Chondrocyte (in vitro differentiated cells): ENCODE results near the gene OR5K1. TPM values are rescaled to one million over a fixed set of nuclear protein-coding genes. Genes with fewer than 3 reads are reported as not detected.

Experiments
- DNase-seq: peaks from one replicate; pipeline ENCODE4 v3.0.0; 2021; ENCODE audit warnings: mixed read lengths, low spot score
- H3K27ac Mint-ChIP-seq: one replicate; pipeline ENCODE4 v1.8.0; 2021; ENCODE audit warnings: mild to moderate bottlenecking, moderate library complexity, mixed read lengths; ENCODE audit not compliant: unreplicated experiment
- H3K27me3 Mint-ChIP-seq: 2 replicates; pipeline ENCODE4 v1.8.0; 2021; ENCODE audit warnings: low read depth, mixed read lengths
- H3K36me3 Mint-ChIP-seq: 2 replicates; pipeline ENCODE4 v1.8.0; 2021; ENCODE audit warnings: low read depth, mixed read lengths
- H3K4me1 Mint-ChIP-seq: 2 replicates; pipeline ENCODE4 v1.8.0; 2021; ENCODE audit warnings: low read depth, mild to moderate bottlenecking, mixed read lengths
- H3K4me3 Mint-ChIP-seq: one replicate; pipeline ENCODE4 v1.8.0; 2021; ENCODE audit warnings: mild to moderate bottlenecking, moderate library complexity, mixed read lengths; ENCODE audit not compliant: unreplicated experiment
- H3K9me3 Mint-ChIP-seq: 2 replicates; pipeline ENCODE4 v1.8.0; 2021; ENCODE audit warnings: low read depth, mixed read lengths
- total RNA-seq: library from RNA; stranded (reverse); gene quantifications from 3 replicates; pipeline ENCODE4 v1.2.1, GENCODE V29; 2021
- TF ChIP-seq, protein P1 (sequence below): fragments of 200-600 bp; sonication (generic); IDR thresholded peaks from 2 replicates; pipeline ENCODE4 v1.5.0; 2021; ENCODE audit warnings: antibody characterized with exemption, mild to moderate bottlenecking, moderate library complexity

Gene OR5K1
- total RNA-seq, 1 donor from 2014 or later = not detected

DNA sequence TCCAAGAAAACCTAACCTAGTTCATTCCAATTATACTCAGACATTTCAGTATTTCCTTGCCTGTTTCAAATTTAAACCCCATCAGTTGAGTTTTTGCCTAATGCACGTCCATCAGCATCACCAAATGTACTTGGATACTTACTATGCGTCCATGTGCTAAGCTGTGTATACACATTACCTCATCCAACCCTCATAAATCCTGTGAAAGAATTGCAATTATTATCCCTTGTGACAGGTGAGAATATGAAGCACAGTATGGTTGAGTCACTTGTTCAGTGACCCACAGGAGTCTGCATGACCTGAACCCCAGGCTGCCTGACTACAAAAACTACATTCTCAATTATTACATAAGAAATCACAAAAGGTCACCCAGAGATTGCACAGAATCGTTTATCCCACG, 37.0 kb downstream of the OR5K1 start:
- H3K4me3 Mint-ChIP-seq = no peak overlapping the region
- peaks cover 21% of the 10 kb centered on the region for H3K27me3 Mint-ChIP-seq
- DNase-seq = no peak
- TF ChIP-seq, protein P1, sequence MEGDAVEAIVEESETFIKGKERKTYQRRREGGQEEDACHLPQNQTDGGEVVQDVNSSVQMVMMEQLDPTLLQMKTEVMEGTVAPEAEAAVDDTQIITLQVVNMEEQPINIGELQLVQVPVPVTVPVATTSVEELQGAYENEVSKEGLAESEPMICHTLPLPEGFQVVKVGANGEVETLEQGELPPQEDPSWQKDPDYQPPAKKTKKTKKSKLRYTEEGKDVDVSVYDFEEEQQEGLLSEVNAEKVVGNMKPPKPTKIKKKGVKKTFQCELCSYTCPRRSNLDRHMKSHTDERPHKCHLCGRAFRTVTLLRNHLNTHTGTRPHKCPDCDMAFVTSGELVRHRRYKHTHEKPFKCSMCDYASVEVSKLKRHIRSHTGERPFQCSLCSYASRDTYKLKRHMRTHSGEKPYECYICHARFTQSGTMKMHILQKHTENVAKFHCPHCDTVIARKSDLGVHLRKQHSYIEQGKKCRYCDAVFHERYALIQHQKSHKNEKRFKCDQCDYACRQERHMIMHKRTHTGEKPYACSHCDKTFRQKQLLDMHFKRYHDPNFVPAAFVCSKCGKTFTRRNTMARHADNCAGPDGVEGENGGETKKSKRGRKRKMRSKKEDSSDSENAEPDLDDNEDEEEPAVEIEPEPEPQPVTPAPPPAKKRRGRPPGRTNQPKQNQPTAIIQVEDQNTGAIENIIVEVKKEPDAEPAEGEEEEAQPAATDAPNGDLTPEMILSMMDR = no peak
- H3K27ac Mint-ChIP-seq = no peak overlapping the region
- no peaks in the 10 kb centered on the region for H3K4me1 Mint-ChIP-seq
- peaks cover 1% of the 10 kb centered on the region for H3K36me3 Mint-ChIP-seq
- no peaks in the 10 kb centered on the region for H3K9me3 Mint-ChIP-seq

DNA sequence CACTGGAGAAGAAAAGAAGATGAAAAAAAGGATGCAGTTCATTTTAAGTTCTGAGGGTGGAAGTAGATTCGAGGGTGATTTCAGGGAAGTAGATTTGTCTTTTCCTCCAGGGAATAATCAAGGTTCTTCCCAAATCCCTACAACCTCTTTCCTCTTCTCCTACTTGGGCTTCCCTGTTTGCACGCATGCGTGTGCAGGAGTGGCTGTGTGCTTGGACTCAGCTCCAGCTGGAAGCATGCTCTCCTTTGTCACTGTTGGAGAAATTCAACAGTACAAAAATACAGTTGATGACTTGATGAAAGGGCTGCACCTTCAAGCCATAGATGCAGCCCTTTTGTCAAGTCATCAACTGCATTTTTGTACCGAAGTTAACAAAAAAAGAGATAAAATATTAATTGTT, 38.3 kb downstream of the OR5K1 start:
- no peak for DNase-seq
- TF ChIP-seq, protein P1 = no peak
- H3K9me3 Mint-ChIP-seq = peaks cover 2% of the 10 kb centered on the region
- no peak overlapping the region for H3K27ac Mint-ChIP-seq
- no peaks in the 10 kb centered on the region for H3K4me1 Mint-ChIP-seq
- peaks cover 20% of the 10 kb centered on the region for H3K27me3 Mint-ChIP-seq
- peaks cover 1% of the 10 kb centered on the region for H3K36me3 Mint-ChIP-seq
- H3K4me3 Mint-ChIP-seq = no peak overlapping the region

DNA sequence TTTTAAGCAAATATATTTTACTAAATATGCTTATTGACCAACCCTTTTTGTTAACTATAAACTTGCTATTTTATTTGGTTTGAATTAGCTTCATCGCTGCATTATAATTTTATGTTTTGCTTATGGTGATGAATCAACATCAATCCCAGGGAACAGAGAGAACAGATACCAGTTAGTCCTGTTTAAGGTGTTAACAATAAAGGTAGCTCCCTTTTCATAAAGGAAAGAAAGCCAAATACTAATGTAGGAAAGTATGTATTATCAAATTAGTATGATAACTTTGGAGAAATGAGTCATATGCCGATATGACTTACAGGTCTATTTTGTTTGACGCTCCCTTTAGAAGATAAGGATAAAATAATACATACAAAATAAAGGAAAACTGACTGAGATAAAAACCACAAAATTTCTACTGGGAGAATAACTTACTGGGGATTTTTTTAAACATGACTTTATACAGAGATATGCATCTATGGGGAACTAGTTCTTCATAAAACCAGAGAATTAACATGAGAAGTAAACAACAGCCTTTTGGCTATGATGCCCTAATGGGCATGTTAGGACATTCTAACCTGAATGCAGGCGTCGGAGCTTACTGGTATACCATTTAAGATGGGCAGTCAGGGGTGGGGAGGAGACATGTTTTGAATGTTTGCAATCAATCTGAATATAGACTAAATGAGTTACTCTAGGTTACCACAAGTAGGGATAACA, 39.0 kb downstream of the OR5K1 start:
- H3K27ac Mint-ChIP-seq = no peak overlapping the region
- no peaks in the 10 kb centered on the region for H3K4me1 Mint-ChIP-seq
- H3K9me3 Mint-ChIP-seq = peaks cover 2% of the 10 kb centered on the region
- H3K36me3 Mint-ChIP-seq = peaks cover 4% of the 10 kb centered on the region
- peaks cover 17% of the 10 kb centered on the region for H3K27me3 Mint-ChIP-seq
- DNase-seq = no peak
- no peak overlapping the region for H3K4me3 Mint-ChIP-seq
- TF ChIP-seq, protein P1 = no peak

DNA sequence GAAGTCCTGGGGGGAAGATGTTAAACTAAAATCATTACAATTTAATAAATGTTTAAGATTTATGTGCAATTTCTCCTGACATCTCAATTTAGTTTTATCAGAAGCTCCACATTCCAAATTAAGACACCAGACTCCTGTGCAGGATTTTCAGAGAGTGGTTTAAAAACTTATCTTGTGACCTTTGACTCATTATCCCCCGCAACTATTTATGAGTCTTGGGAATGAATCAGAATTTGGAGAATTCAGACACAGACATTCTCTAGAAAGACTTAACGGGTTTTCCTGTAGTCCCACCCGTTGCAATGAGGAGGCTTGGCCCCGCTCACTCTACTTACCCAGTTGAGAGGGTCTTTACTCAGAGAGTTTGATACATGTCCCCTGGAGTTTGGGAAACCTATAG, 41.5 kb downstream of the OR5K1 start:
- H3K4me1 Mint-ChIP-seq = no peaks in the 10 kb centered on the region
- H3K9me3 Mint-ChIP-seq = peaks cover 2% of the 10 kb centered on the region
- no peak for DNase-seq
- H3K27me3 Mint-ChIP-seq = peaks cover 9% of the 10 kb centered on the region
- TF ChIP-seq, protein P1 = no peak
- H3K36me3 Mint-ChIP-seq = peaks cover 6% of the 10 kb centered on the region
- H3K4me3 Mint-ChIP-seq = no peak overlapping the region
- no peak overlapping the region for H3K27ac Mint-ChIP-seq

DNA sequence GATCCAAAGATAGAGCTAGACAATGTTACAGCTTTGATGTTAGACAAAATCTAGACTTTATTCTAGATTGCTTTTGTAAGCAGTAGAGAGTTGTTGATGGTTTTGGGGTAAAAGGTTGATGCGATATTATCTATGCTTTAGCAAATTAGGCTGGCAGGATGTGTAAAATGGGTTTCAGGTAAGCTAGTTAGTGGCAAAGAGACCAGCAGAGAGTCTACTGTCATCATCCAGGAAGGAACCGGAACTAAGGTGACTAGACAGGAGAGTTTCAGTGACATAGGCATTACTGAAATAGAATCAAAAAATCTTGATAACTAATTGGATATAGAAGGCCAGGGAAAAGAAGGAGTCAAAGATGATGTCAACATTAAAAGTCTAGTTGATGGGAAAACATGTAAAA, 45.6 kb downstream of the OR5K1 start:
- H3K27me3 Mint-ChIP-seq = no peaks in the 10 kb centered on the region
- no peak overlapping the region for H3K27ac Mint-ChIP-seq
- TF ChIP-seq, protein P1 = no peak

More for the DNA sequence above, 45.6 kb downstream of the OR5K1 start:
- peaks cover 2% of the 10 kb centered on the region for H3K9me3 Mint-ChIP-seq
- no peak for DNase-seq
- no peaks in the 10 kb centered on the region for H3K4me1 Mint-ChIP-seq
- H3K4me3 Mint-ChIP-seq = no peak overlapping the region
- peaks cover 9% of the 10 kb centered on the region for H3K36me3 Mint-ChIP-seq
